ENCODE results near the gene TMEM18. TPM values are rescaled to one million over a fixed set of nuclear protein-coding genes. Genes with fewer than 3 reads are reported as not detected.

Gene TMEM18
- total RNA-seq, 1 donor from 2014 or later = 29.0 TPM

- DNase-seq = no peak
Measured at GRCh38 chr2:618005-618404, 59.2 kb downstream of the TMEM18 start.

Data from tongue (tissue), 2 donors.